Kidney glomerular epithelial cell (primary cell): ENCODE data around the gene CES5A.
"Not testable (repeated sequence)": the region's sequence is repeated elsewhere in the genome, so short reads cannot be mapped to it uniquely, and the experiment has no call there.

Experiments used
- DNase-seq: peaks from one replicate; lab custom pipeline; 2025; lab: John Stamatoyannopoulos, UW

CES5A gene

GRCh38 chr16:55875273-55875672 lies at the start of gene CES5A:
TSS of gene CES5A (minus strand) at chr16:55875373. CDS start at chr16:55875221, 152 bp downstream.
- DNase-seq: no peak

- no peak for DNase-seq
Observed at GRCh38 chr16:55922662-55923061, 47.5 kb upstream of the CES5A start.

GRCh38 chr16:55917373-55918160 lies 42.4 kb upstream of the CES5A start:
- DNase-seq: no peak

- no peak for DNase-seq
Observed at GRCh38 chr16:55915096-55915827, 40.1 kb upstream of the CES5A start.

- DNase-seq: no peak
Observed at GRCh38 chr16:55914383-55914782, 39.2 kb upstream of the CES5A start.

GRCh38 chr16:55913716-55914115 lies 38.5 kb upstream of the CES5A start:
- no peak for DNase-seq

GRCh38 chr16:55913121-55913520 lies 37.9 kb upstream of the CES5A start:
- DNase-seq: not testable (repeated sequence)

- no peak for DNase-seq
Observed at GRCh38 chr16:55912022-55912421, 36.8 kb upstream of the CES5A start.

GRCh38 chr16:55911616-55912015 lies 36.4 kb upstream of the CES5A start:
- DNase-seq: no peak

GRCh38 chr16:55909876-55910275 lies 34.7 kb upstream of the CES5A start:
- no peak for DNase-seq

- DNase-seq: no peak
Observed at GRCh38 chr16:55908641-55909040, 33.5 kb upstream of the CES5A start.

- no peak for DNase-seq
Observed at GRCh38 chr16:55907661-55908060, 32.5 kb upstream of the CES5A start.

GRCh38 chr16:55906123-55906522 lies 30.9 kb upstream of the CES5A start:
- DNase-seq: no peak

GRCh38 chr16:55905651-55906050 lies 30.5 kb upstream of the CES5A start:
- no peak for DNase-seq

- DNase-seq: no peak
Observed at GRCh38 chr16:55901566-55902217, 26.5 kb upstream of the CES5A start.

GRCh38 chr16:55900616-55901393 lies 25.6 kb upstream of the CES5A start:
- no peak for DNase-seq

GRCh38 chr16:55899857-55900256 lies 24.7 kb upstream of the CES5A start:
- DNase-seq: no peak

- no peak for DNase-seq
Observed at GRCh38 chr16:55898592-55898991, 23.4 kb upstream of the CES5A start.

GRCh38 chr16:55892821-55893220 lies 17.6 kb upstream of the CES5A start:
- no peak for DNase-seq

GRCh38 chr16:55889518-55889917 lies 14.3 kb upstream of the CES5A start:
- DNase-seq: no peak

GRCh38 chr16:55888546-55888945 lies 13.4 kb upstream of the CES5A start:
- DNase-seq: no peak

- peak; percentile 12 for DNase-seq
Observed at GRCh38 chr16:55876854-55877253, 1.7 kb upstream of the CES5A start.
